Measurements from ENCODE around the gene ZSCAN5A. TPM values are rescaled to one million over a fixed set of nuclear protein-coding genes. Genes with fewer than 3 reads are reported as not detected.

The ZSCAN5A gene
- total RNA-seq, 1 donor, result 11.3 TPM

Small RNAs within 50 kb of the gene (small RNA-seq; reads per million reads assigned to genes)
- gene RF00019, result not detected

Other genes starting within 250 kb of the ZSCAN5A start
- 40.1 TPM for gene ZNF787, start 193.5 kb downstream of the ZSCAN5A start, total RNA-seq
- 12.1 TPM for gene ZNF444, start 173.6 kb downstream of the ZSCAN5A start, total RNA-seq
- gene GALP, start 138.8 kb downstream of the ZSCAN5A start, total RNA-seq, result not detected
- gene ZSCAN5B, start 117.1 kb downstream of the ZSCAN5A start, total RNA-seq, result not detected
- not detected for gene ZSCAN5C, start 112.6 kb downstream of the ZSCAN5A start, total RNA-seq
- gene EDDM13, start 42.1 kb downstream of the ZSCAN5A start, total RNA-seq, result not detected
- 3.0 TPM for gene ZNF582, start 78.7 kb upstream of the ZSCAN5A start, total RNA-seq
- gene ZNF583, start 89.5 kb upstream of the ZSCAN5A start, total RNA-seq, result 3.5 TPM
- gene ZNF667, start 162.5 kb upstream of the ZSCAN5A start, total RNA-seq, result 5.7 TPM
- 2.2 TPM for gene ZNF471, start 193.0 kb upstream of the ZSCAN5A start, total RNA-seq
- gene ZFP28, start 224.1 kb upstream of the ZSCAN5A start, total RNA-seq, result 2.7 TPM